Activated CD4-positive, CD25-positive, alpha-beta regulatory T cell treated with anti-CD3 and anti-CD28 coated beads, Interleukin-2, amount 50 U/mL, for 16 hours (primary cell): ENCODE data around the gene CYB5B.

Experiments used
- DNase-seq: peaks from one replicate; pipeline ENCODE4 v3.0.0-alpha.2; 2020; ENCODE audit warnings: low read depth, low spot score

The CYB5B gene

GRCh38 chr16:69485816-69486215 is 61.4 kb downstream of the CYB5B start:
- DNase-seq: no peak

DNA sequence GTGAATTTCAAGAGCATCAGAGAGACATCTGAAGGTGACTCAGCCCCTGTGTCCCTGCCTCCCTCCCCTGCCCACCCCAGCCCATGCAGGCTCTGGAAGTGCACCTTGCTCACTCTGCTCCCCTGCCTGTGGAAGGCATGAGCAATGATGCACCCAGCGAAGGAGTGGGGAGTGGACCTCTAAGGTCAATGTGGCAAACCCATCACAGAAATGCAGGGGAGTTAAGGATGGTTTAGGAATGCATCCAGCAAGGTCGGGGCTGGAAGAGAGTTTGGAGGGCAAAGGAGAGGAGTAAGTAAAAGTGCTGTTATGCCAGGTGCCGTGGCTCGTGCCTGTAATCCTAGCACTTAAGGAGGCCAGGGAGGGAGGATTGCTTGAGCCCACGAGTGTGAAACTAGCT is 61.9 kb downstream of the CYB5B start:
- no peak for DNase-seq

GRCh38 chr16:69486724-69487123 is 62.3 kb downstream of the CYB5B start:
- no peak for DNase-seq

DNA sequence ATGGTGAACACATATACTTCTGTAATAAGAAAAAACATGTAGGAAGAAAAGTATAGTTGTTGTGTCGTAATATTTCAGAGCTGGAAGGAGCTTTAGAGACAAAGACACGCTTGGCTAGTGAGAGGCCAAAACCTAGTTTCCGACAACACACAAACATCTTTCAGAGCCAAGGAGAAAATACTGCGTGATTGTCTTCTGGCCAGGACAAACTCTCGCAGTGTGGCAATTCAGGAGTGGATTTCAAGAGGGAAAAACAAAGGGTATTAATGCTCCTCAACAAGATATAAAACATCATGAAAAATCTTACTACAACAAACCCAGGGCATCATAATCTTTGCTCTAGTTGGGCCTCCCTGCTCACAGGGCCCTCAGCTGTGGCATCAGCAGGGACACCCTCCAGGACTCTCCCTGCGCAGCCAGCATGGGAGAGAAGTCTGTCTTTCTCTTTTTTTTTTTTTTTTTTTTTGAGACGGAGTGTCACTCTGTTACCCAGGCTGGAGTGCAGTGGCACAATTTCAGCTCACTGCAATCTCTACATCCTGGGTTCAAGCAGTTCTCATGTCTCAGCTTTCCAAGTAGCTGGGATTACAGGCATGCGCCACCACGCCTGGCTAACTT is 66.4 kb downstream of the CYB5B start:
- DNase-seq: no peak

DNA sequence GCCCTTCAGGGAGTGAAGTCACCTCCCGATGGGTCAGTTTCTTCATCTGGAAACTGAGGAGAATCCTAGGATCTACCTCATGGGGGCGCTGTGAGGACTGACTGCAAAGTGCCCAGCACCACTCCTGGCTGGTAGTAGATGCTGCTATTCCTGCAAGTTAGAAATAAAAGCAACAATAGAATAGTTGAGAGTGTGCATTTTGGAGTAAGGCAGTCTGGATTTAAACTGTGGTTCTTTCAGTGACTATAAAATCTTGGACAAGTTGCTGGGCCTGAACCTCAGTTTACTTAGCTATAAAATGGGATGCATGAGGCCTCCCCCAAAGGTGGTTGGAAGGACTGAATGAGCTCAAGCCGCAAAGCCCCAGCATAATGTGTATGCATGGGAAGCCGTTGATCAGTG is 70.6 kb downstream of the CYB5B start:
- no peak for DNase-seq

DNA sequence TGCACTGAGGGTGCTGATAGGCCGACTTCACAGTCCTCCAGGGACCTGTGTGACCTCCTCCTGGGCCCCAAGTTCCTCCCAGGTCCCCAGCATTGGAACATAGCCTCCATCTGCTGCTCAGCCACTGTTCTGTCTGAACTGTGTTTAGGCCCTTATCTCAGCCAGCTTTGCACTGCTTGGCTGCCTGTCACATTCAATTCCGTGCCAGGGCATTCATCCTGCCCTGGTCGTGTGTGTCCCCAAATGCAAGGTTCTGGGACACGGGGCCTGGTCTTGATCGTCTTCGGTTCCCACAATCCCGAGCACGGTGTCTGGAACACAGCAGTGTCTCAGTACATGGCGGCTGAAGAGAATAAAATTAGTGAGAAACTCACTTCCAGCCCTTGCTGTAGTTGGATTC is 71.4 kb downstream of the CYB5B start:
- no peak for DNase-seq

DNA sequence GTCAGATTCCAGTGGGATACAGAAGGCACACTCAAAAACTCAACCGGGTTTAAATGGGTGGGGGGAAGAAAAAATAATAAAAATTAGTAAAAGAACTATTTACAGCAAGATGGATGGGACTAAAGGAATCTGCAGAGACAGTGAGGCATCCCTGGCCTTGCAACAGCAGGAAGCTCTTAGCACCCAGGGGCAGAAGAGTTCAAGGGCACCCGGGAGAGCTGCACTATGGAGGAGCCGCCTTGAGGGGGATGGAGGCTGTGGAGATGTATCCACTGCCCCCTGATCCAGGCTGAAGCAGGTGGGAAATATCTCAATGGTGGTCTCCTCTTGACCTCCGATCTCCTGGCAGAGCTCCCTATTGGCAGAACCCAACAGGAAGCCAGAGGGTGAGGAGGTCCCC is 72.0 kb downstream of the CYB5B start:
- DNase-seq: no peak

- no peak for DNase-seq
Measured at GRCh38 chr16:69496896-69497295, 72.5 kb downstream of the CYB5B start.

- DNase-seq: no peak
Measured at GRCh38 chr16:69497876-69498596, 73.6 kb downstream of the CYB5B start.

DNA sequence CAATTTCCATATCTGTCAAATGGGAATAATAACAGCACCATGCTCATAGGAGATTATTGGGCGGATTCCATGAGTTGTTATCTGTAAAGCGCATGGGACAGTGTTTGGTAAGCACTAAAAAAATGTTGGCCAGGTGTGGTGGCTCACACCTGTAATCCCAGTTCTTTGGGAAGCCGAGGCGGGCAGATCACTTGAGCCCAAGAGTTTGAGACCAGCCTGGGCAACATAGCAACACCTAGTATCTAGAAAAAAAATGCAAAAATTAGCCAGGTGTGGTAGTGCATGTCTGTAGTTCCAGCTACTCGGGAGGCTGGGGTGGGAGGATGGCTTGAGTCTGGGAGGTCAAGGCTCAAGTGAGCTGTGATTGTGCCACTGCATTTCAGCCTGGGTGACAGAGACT is 74.5 kb downstream of the CYB5B start:
- DNase-seq: no peak

DNA sequence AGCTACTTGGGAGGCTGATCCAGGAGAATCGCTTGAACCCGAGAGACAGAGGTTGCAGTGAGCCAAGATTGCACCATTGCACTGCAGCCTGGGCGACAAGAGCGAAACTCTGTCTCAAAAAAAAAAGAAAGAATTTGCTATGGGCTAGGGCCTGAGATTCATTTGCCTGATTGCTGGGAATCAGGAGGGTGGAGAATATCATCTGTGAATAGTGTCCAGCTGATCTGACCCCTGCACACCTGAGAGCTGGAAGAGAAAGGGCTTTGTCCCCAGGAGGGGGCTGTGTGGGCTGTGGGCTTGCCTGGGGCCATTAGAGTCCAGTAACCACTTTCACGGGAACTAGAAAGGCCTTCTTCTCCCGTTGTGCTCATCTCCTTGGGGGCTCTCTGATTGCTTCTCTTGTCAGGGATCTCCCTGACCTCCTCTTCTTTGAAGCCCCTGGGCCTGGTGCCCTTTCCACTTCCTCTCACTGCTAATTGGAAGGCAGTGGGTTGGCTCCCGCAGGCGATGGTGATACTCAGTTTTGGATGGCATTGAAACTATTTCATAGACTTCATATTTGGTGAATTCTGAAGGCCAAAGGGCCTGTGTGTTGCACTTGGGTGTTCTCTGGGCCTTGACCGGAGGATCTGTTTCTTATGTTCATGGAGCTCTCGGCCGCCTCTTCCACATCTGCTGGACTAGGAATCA is 75.3 kb downstream of the CYB5B start:
- DNase-seq: no peak

DNA sequence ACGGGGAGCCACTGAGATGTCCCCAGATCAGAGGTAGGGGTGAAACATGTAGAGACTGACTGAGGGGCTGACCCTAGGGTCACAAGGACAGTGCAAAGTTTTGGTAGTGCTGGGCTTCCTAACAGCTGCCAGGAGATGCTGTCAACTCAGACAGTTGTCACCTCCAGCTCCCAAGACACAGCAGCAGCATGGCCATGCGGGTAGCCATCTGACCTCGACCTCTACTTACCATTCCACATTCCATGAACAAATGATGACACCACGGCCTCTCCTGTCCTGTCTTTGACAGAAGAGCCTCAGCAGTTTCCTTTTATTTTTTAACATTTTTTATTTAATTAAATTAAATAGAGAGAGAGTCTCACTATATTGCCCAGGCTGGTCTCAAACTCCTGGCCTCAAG is 76.1 kb downstream of the CYB5B start:
- DNase-seq: no peak

DNA sequence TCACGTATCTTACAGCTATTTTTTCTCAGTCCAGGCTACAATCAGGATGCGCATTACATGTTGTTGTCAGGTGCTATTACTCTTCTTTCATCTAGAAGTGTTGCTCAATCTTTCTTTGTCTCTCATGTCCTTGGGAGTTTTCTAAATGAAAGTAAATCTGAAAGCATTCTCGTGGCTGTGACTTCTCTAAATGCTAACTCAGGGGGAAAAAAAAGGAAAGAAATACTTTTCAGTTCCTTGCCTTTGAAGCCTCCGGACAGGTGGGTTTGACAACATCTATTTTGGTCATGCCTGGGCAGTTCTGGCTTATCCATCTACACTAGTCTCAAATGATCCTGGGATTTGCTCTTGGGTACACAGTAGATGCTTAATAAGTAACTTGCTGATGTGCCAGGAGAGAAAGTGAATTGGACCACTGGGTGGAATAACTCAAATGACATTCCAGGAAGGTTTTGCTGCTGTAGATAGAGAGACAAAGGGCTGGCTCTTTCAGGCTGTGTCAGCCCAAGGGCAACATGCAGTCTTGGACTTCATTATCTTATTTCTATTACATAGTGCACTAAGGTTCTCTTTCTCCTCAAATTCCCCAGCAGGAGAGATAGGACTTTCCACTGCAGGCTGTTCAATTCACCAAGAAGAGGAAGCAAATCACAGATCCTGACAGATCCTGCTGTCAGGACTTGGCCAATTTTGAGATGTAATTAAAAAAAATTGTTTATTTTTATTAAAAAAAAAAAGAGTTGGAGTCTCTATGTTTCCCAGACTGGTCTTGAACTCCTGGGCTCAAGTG is 77.7 kb downstream of the CYB5B start:
- DNase-seq: no peak

- DNase-seq: no peak
Measured at GRCh38 chr16:69503244-69503643, 78.8 kb downstream of the CYB5B start.

GRCh38 chr16:69508033-69508755 is 83.8 kb downstream of the CYB5B start:
- no peak for DNase-seq

DNA sequence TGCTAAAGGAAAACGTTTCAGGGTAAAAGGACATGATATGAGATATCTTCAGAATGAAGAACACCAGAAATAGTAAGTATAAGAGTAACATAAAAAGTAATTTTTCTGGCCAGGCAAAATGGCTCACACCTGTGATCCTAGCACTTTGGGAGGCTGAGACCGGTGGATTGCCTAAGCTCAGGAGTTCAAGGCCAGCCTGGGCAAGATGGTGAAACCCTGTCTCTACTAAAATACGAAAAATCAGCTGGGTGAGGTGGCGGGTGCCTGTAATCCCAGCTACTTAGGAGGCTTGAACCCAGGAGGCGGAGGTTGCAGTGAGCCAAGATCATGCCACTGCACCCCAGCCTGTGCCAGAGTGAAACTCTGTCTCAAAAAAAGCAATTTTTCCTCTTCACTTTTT is 84.7 kb downstream of the CYB5B start:
- DNase-seq: no peak

- no peak for DNase-seq
Measured at GRCh38 chr16:69511651-69512050, 87.2 kb downstream of the CYB5B start.

GRCh38 chr16:69513180-69513966 is 89.0 kb downstream of the CYB5B start:
- DNase-seq: no peak

DNA sequence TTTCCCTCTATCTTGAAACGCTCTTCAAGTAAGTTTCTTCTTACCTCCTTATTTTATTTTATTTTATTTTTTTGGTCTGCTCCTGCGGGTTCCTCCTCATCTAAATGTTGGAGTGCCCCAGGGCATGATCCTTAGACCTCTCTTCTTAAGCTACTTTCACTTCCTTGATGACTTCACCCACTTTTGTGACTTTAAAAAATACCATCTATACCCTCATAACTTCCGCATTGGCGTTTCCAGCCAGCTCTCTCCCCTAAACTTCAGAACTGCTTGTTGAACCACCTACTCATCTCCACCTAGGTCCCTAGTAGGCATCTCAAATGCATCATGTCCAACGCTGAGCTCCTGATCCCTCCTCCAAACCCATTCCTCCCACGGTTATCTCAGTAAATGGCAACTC is 89.9 kb downstream of the CYB5B start:
- DNase-seq: no peak
